ENCODE results near the gene ASTN2.

The ASTN2 gene

DNA sequence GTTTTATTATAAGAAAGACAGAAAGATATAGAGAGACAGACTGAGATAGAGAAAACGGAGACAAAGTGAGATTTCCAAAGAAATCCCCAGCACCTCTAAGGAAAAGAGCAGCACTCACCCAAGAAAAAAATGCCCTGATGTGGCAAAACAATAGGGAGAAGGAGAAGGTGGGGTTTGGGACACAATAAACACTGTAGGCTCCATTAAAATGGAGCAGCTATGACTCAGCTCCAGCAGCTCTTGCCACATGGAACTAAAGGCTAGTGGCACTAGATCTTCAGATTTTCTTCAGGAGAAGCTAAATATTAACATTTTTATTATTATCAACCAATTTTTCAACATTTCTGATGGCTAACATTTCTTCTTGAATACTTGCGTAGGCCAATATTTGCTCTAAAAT, 406.0 kb downstream of the ASTN2 start:
- TF ChIP-seq, protein P1, sequence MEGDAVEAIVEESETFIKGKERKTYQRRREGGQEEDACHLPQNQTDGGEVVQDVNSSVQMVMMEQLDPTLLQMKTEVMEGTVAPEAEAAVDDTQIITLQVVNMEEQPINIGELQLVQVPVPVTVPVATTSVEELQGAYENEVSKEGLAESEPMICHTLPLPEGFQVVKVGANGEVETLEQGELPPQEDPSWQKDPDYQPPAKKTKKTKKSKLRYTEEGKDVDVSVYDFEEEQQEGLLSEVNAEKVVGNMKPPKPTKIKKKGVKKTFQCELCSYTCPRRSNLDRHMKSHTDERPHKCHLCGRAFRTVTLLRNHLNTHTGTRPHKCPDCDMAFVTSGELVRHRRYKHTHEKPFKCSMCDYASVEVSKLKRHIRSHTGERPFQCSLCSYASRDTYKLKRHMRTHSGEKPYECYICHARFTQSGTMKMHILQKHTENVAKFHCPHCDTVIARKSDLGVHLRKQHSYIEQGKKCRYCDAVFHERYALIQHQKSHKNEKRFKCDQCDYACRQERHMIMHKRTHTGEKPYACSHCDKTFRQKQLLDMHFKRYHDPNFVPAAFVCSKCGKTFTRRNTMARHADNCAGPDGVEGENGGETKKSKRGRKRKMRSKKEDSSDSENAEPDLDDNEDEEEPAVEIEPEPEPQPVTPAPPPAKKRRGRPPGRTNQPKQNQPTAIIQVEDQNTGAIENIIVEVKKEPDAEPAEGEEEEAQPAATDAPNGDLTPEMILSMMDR (conservative IDR thresholded peaks at IDR 0.05): no peak
- no peak overlapping the region for H3K27ac ChIP-seq

DNA sequence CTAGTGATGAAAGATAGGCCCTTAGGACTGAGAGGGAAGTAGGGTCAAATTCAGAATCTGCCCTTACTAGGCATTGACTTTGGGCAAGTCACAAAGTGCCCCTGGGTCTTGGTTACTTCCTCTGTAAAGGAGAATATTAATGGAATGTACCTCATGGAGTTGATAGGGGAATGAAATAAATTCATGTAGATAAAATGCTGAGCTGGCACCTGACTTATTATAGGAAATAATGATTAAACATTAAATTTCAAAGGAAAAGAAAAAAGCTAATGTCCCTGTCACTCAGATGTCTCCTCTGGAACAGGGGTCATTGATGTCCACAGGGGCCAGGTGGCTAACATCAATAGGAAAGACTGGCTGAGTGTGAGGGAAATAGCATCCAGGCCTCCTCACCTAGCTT, 406.4 kb downstream of the ASTN2 start:
- TF ChIP-seq, protein P1 (conservative IDR thresholded peaks at IDR 0.05): no peak
- H3K27ac ChIP-seq: no peak overlapping the region

DNA sequence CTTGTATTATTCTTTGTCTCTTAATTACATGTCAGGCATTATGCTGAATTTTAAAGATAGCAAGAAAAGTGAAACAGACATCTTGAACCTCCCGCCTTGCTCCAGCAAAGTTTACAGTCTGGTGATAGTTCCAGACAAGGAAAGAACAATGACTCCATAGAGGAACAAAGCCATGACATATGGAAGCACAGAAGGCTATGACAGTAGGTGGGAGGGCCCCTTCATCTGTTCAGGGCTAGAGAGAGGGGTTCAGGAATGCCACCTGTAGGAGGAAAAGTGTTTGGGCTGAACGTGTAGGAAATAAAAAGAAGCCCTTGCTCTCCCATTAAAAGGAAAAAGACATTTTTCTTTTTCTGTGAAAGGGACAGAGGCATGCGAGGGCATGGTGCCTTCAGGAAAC, 412.2 kb downstream of the ASTN2 start:
- TF ChIP-seq, protein P1 (conservative IDR thresholded peaks at IDR 0.05): no peak
- no peak overlapping the region for H3K27ac ChIP-seq

DNA sequence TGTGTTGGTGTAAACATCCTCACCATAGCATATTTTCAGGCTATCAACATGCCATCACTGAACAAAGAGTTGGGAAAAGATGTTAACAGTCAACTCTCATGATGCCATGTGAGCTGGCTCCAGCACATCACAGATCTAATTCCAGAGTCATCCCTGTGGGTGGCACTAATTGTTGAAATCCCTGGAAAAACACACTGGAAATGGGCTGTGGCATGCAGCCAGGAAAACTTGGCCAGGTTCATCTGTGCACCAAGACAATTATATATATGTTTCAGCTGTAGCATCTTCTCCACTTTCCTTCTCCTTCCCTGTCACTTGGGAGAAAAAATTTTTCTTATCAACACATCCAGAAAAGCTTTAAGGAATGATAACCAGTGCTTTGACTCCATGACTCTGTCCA, 414.0 kb downstream of the ASTN2 start:
- no peak overlapping the region for H3K27ac ChIP-seq
- TF ChIP-seq, protein P1 (conservative IDR thresholded peaks at IDR 0.05): no peak

DNA sequence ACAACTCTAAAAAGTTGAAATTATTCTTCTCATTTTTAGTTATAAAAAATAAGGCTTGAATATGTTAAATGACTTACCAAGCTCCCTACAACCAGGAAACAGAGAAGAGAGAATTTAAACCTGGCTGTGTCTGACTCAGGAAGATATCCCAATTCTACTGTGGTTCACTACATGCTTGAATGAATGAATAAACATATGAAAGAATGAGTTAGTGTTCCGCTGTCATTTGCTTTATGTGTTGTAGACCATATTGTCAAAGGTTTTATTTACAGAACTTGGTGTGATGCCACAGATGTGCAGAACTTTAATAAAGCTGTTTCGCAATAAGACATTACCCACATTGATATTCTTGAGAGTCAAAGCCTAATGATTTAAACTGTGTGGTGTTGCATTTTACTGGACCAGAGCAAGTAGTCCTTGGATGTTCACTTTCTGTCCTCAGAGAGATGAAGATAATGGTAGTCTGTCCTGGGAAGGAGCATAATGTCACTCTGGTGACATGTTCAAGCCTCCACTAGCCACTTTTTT, 414.6 kb downstream of the ASTN2 start:
- H3K27ac ChIP-seq: no peak overlapping the region
- TF ChIP-seq, protein P1 (conservative IDR thresholded peaks at IDR 0.05): no peak

DNA sequence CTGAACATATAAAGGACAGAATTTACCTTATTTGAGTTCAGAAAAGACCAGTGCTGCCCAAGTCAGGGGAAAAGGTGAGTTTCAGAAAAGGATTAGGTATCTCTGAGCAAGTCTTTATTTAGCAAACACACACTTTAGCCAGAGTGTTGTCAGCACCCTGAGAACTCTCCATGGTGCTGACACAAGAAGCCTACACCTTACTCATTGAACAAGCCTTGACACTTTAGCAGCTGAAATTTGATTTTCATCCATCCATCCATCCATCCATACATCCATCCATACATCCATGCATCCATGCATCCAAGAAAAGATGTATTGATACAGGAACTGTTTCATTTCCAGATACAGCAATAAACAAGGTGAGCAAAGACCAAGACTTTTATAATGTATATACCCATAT, 416.6 kb downstream of the ASTN2 start:
- TF ChIP-seq, protein P1 (conservative IDR thresholded peaks at IDR 0.05): no peak
- no peak overlapping the region for H3K27ac ChIP-seq

DNA sequence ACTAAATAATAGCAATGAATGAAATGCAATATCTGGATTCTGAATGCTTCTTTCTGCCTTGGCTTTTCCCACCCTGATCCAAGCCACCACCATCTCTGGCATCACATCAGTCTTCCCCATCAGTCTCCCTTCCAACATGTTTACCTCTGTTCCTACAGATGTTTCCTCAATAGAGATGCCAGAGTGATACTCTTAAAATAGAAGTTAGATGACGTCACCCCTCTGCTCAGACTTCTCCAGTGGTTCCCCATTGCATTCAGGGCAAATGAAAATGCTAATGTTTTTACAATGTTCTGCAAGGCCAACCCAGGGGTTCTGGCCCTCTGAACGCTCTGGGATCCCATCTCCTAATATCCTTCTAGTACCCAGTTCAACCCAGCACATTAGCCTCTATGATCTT, 422.0 kb downstream of the ASTN2 start:
- H3K27ac ChIP-seq: no peak overlapping the region
- TF ChIP-seq, protein P1 (conservative IDR thresholded peaks at IDR 0.05): no peak

Measured in VCaP (cell line).